Mesothelial cell of epicardium (in vitro differentiated cells): ENCODE results near the gene DENND4A. TPM values are rescaled to one million over a fixed set of nuclear protein-coding genes. Genes with fewer than 3 reads are reported as not detected.

ENCODE experiments used
- DNase-seq, 2 experiments: peaks; one replicate each; pipeline ENCODE4 v3.0.0; 2021; ENCODE audit warnings: low spot score in 2 of 2; ENCODE audit not compliant: unreplicated experiment in 2 of 2
- H3K27ac Mint-ChIP-seq: 2 replicates; pipeline ENCODE4 v1.8.0; 2021; ENCODE audit warnings: mixed read lengths
- H3K27me3 Mint-ChIP-seq: 2 replicates; pipeline ENCODE4 v1.8.0; 2021; ENCODE audit warnings: low read depth, mixed read lengths
- H3K36me3 Mint-ChIP-seq: 2 replicates; pipeline ENCODE4 v1.8.0; 2021; ENCODE audit warnings: mixed read lengths
- H3K4me1 Mint-ChIP-seq: 2 replicates; pipeline ENCODE4 v1.8.0; 2021; ENCODE audit warnings: mixed read lengths
- H3K4me3 Mint-ChIP-seq: 2 replicates; pipeline ENCODE4 v1.8.0; 2021; ENCODE audit warnings: mild to moderate bottlenecking, moderate library complexity, mixed read lengths
- H3K9me3 Mint-ChIP-seq: 2 replicates; pipeline ENCODE4 v1.8.0; 2021; ENCODE audit warnings: mixed read lengths
- CTCF ChIP-seq: fragments of 200-600 bp; sonication (generic); IDR thresholded peaks from one replicate; pipeline ENCODE4 v1.5.0; 2021; ENCODE audit warnings: antibody characterized with exemption; ENCODE audit not compliant: unreplicated experiment
- total RNA-seq: library from RNA; stranded (reverse); gene quantifications from 3 replicates; pipeline ENCODE4 v1.2.1, GENCODE V29; 2021

Gene DENND4A
- total RNA-seq, 1 donor from 2014 or later = 23.3 TPM

- DNase-seq = no peak
- H3K36me3 Mint-ChIP-seq = no peaks in the 10 kb centered on the region
- H3K27me3 Mint-ChIP-seq = no peaks in the 10 kb centered on the region
- peak; percentile 54 for TF ChIP-seq CTCF
- H3K9me3 Mint-ChIP-seq = no peaks in the 10 kb centered on the region
- H3K4me3 Mint-ChIP-seq = no peak overlapping the region
- H3K27ac Mint-ChIP-seq = no peak overlapping the region
- peaks cover 24% of the 10 kb centered on the region for H3K4me1 Mint-ChIP-seq
Observed at GRCh38 chr15:65829130-65829764, 37.2 kb upstream of the DENND4A start.

- peaks cover 25% of the 10 kb centered on the region for H3K4me1 Mint-ChIP-seq
- DNase-seq = no peak
Observed at GRCh38 chr15:65828585-65828984, 36.5 kb upstream of the DENND4A start.

GRCh38 chr15:65827065-65827464 lies 35.0 kb upstream of the DENND4A start:
- TF ChIP-seq CTCF = no peak

More at GRCh38 chr15:65828585-65828984, 36.5 kb upstream of the DENND4A start:
- Mint-ChIP-seq H3K36me3 (no peaks in the 10 kb centered on the region), H3K27me3 (no peaks in the 10 kb centered on the region), H3K4me3 (no peak overlapping the region), H3K27ac (no peak overlapping the region), H3K9me3 (no peaks in the 10 kb centered on the region)
- TF ChIP-seq CTCF = no peak

GRCh38 chr15:65824941-65825544 lies 33.0 kb upstream of the DENND4A start:
- no peak for DNase-seq
- no peaks in the 10 kb centered on the region for H3K36me3 Mint-ChIP-seq
- H3K9me3 Mint-ChIP-seq = no peaks in the 10 kb centered on the region
- no peak overlapping the region for H3K4me3 Mint-ChIP-seq
- H3K27ac Mint-ChIP-seq = no peak overlapping the region
- peaks cover 17% of the 10 kb centered on the region for H3K4me1 Mint-ChIP-seq
- no peaks in the 10 kb centered on the region for H3K27me3 Mint-ChIP-seq
- no peak for TF ChIP-seq CTCF

More at GRCh38 chr15:65827065-65827464, 35.0 kb upstream of the DENND4A start:
- H3K27me3 Mint-ChIP-seq = no peaks in the 10 kb centered on the region
- H3K9me3 Mint-ChIP-seq = no peaks in the 10 kb centered on the region
- peak overlapping the region; percentile 21 for H3K4me3 Mint-ChIP-seq
- peak overlapping the region; percentile 88 for H3K27ac Mint-ChIP-seq
- no peaks in the 10 kb centered on the region for H3K36me3 Mint-ChIP-seq
- DNase-seq = no peak
- H3K4me1 Mint-ChIP-seq = peaks cover 16% of the 10 kb centered on the region

GRCh38 chr15:65824031-65824743 lies 32.1 kb upstream of the DENND4A start:
- no peak for TF ChIP-seq CTCF
- H3K9me3 Mint-ChIP-seq = no peaks in the 10 kb centered on the region
- no peaks in the 10 kb centered on the region for H3K27me3 Mint-ChIP-seq
- H3K27ac Mint-ChIP-seq = no peak overlapping the region
- H3K4me3 Mint-ChIP-seq = no peak overlapping the region
- H3K4me1 Mint-ChIP-seq = peaks cover 17% of the 10 kb centered on the region
- H3K36me3 Mint-ChIP-seq = no peaks in the 10 kb centered on the region
- no peak for DNase-seq
